Ovary (tissue), 3 donors: Measurements from ENCODE around the gene ASB2.

Experiments used
- POLR2A ChIP-seq: fragments of 450-650 bp; IDR thresholded peaks from one replicate; pipeline ENCODE4 v1.6.1; 2017; ENCODE audit warnings: antibody characterized with exemption, mild to moderate bottlenecking, moderate library complexity
- TF ChIP-seq, protein P1 (sequence below), 3 donors: fragments of 450-650 bp in 2 of 3; fragments of 200-600 bp in 1 of 3; IDR thresholded peaks; one replicate each; pipeline versions ENCODE4 v1.5.1 to v1.8.0; 2016 to 2022; ENCODE audit warnings: antibody characterized with exemption in 3 of 3, mild to moderate bottlenecking in 1 of 3
- donor health status: DM: no; HTN: no; CAD: no.

DNA sequence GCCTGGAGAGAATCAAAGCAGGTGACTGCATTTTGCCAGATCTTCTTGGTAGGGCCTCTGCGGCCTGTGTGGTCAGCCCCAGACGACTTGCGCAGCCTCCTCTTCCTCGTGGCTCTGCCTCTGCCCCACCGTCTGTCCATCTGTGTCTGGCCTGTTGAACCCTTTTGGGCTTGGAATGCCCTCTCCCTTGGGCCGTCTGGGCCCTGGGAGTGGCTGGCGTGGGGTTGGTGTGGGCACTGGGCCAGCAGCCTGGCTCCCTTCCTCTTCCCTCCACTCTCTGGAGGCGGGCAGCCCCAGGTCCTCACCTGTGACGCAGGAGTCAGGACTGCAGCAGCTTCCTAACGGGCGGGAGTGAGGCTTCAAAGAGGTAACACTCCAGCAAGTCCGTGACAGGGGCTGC lies 11.0 kb upstream of the ASB2 start:
- TF ChIP-seq POLR2A = no peak
- TF ChIP-seq, protein P1, sequence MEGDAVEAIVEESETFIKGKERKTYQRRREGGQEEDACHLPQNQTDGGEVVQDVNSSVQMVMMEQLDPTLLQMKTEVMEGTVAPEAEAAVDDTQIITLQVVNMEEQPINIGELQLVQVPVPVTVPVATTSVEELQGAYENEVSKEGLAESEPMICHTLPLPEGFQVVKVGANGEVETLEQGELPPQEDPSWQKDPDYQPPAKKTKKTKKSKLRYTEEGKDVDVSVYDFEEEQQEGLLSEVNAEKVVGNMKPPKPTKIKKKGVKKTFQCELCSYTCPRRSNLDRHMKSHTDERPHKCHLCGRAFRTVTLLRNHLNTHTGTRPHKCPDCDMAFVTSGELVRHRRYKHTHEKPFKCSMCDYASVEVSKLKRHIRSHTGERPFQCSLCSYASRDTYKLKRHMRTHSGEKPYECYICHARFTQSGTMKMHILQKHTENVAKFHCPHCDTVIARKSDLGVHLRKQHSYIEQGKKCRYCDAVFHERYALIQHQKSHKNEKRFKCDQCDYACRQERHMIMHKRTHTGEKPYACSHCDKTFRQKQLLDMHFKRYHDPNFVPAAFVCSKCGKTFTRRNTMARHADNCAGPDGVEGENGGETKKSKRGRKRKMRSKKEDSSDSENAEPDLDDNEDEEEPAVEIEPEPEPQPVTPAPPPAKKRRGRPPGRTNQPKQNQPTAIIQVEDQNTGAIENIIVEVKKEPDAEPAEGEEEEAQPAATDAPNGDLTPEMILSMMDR (IDR thresholded peaks at IDR 0.05) = no peak
